GM19239 (cell line): Measurements from ENCODE around the gene NFIB.

Experiments
- DNase-seq: peaks from one replicate; pipeline ENCODE4 v3.0.0; 2011; ENCODE audit warnings: low spot score; ENCODE audit not compliant: insufficient read length
- FAIRE-seq: peaks from 2 replicates; lab custom pipeline; 2011; peaks lifted over from hg19 to GRCh38; lab: Jason Lieb, UNC

NFIB gene

DNA sequence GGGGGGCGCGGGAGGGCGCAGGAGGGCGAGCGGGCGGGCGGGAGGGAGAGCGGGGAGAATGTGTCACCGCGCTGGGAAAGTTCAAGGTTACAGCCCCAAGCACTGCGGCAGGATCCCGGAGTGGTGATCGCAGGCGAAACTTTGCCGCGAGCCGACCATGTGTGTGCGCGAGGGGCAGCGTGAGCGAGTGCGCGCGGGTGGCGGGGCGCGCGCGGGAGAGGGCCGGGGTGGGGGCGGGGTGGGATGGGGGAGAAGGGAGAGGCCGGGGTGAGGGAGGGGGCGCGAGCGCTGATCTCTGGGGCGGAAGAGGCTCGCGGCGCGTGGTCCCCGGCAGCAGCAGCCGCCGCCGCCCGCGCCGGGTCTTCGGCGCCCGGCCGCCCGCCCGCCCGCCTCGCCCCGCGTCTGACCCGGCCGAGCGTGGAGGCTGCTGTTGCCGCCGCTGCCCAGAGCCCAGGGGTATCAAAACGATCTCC, at the start of gene NFIB:
Gene NFIB (minus strand): TSS at position 191 of the 473 bp plus-strand sequence. CDS start 630 bp downstream, outside the sequence.
- FAIRE-seq (no peak), DNase-seq (peak; percentile 28)

DNA sequence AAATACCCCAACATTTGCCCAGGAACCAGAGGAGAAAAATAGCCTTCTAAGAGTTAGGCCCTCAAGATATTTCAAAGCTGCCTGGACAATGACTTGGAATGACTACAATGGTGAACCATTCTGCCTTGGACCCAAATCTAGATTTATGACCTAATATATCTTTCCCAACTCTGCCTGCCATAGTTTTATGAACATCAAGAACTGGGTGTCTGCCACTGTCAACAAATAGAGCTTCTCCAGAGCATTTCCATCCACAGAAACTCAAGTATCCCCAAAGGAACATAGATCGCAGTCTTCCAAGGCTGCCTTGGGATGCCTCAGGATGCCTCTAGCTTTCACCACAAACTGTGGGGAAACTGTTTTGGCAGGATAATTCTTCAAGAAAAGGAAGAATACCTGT, 48.2 kb upstream of the NFIB start:
- no peak for FAIRE-seq

DNA sequence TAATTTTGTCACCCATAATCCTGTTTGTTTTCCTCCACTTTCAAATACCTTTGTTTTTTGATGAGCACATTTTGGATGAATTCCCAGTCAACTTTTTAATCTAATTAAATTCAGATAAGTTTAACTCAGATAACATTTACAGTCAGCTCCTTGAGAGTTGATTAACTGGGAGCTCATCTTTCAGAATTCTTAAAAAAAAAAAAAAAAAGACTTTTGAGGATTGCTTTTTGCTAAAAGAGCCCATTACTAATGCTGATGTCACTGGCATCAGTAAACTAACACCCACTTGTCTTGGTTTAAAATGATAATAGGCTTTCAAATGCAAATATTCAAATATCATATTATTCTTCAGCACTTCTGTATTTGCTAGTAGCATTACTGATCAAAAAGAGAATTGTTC, 47.1 kb upstream of the NFIB start:
- FAIRE-seq, result no peak
- DNase-seq, result no peak

More for the DNA sequence above, 48.2 kb upstream of the NFIB start:
- DNase-seq, result no peak

DNA sequence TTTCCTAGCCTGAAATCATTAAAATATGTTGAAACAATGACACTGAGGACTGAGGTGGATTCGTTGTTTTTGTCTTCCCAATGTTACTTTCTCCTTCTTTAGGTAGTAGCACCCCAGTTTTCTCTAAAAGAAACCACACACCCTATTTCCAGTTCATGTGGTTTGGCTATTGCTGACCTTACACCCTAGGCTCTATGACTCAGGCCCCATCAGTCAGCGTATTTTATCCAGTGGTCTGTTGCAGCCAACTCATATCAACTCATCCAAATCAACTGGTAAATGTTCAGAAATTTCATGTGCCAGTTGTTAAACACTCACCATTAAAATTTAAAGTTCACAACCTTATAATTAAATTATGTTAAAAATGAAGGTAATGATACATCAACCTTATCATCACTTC, 44.6 kb upstream of the NFIB start:
- no peak for FAIRE-seq
- no peak for DNase-seq

DNA sequence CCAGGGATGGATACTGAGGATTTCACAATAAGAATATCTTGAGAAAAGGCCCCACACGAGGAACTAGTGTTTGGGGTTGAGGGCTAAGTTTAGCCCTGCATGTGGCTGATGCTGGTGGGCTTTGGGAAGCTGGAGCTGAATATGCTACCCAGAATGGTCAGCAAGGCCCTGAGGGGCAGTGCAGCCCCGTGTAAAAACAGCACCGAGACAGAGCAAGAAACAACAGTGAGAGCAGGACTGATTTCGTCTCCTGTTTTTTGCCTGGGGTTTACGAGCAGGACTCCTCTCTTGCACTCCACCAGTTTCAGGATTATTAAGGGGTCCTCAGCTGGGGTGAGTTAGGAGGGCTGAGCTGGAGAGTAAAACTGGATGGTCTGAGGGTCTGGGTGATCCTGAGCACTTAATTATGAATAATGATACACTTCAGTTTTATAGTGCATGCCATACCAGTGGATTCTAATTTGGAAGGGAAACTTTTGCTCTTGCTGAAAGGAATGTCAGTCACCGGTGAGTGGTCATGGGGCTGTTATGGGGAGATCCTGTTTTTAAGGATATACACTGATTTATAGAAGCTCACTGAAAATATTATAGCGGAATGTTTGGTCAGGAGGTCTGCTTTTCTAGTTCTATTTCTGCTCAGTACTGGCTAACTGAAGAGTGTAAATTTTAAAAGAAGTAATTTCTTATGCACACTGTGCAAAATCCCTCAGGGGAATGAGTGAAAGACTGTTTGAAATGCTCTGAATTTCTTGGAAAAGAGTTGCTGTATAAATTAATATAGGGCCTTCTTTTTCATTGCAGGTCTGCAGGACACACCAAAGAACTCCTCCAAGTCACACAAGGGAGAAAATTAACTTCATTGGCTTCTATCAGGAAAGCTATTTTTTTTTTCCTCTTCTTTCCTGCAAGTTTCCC, 42.7 kb upstream of the NFIB start:
- DNase-seq, result no peak
- FAIRE-seq, result no peak

DNA sequence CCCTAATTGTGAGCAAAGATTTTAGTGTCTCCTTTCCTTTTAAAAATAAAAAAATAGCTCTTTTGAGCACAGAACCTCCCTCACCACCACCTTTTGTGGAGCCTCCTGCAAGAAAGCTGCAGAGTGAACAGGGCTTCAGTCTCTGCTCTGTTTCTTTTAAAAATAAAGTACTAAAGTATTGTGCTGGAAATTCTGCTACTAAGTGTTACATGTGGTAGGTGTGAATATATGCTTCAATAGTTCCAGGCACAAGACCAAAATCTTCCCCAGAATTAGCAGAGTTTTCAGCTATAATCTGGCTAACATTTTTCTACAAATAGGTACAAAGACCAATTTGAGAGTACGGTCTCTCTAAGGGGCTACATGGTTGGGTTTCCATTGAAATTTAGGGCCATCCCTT, 40.3 kb upstream of the NFIB start:
- FAIRE-seq (no peak), DNase-seq (no peak)

DNA sequence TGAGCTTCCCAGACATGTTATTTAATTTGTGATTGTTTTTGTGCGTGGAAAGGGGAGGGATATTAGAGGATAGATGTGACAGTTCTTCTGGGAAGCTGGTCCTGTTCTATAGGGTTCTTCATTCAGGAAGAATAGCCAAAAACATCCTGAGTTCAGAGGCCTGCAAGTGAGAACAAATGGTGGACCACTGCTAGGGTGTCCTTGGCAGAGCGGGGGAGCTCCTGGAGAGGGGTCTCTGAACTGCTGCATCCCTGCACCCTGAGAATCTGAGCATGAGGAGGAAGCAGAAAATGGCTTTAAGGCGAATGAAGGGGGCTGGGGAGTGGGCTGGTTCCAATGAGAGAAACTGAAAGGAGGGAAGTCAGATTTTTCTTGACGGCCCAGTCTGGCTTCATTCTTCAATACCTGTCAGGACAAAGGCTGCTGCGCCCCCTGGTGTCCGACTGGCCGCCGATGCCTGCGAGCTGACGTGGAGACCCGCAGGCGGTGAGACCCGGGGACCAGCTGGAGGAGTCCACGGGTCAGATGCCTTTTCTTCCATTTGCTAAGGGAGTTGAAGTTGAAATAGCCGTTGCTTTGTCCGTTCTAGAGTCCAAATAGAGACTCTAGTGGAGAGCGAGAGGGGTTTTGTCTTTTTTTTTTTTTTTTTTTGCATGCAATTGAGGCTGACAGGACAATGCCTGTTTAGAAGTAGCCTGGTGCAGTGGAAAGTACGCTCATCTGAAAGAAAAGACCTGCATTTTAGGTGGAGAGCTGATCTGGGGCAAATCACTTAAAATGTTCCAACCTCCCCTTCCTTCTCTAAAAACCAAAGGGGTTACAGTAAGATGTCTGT, 39.5 kb upstream of the NFIB start:
- FAIRE-seq (peak; percentile 90), DNase-seq (peak; percentile 64)

DNA sequence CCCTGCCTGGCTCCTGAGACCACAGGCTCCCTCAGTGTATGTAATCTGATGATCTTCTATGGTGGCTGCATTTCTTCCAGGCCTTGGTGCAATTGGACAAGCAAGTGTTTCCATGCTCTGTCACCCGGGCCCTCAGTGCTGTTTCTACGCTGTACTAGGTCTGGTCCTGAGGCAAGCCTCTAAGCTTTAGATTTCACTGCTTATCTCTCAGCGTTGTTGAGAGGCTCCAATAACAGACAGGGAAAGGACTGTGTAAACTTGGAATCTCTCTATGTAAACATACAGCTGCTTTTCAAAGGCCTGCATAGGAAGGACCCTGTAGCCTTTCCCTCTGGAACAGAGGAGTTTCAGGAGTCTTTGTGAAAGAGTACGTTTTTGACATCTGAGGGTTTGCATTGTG, 38.6 kb upstream of the NFIB start:
- DNase-seq, result no peak
- no peak for FAIRE-seq

DNA sequence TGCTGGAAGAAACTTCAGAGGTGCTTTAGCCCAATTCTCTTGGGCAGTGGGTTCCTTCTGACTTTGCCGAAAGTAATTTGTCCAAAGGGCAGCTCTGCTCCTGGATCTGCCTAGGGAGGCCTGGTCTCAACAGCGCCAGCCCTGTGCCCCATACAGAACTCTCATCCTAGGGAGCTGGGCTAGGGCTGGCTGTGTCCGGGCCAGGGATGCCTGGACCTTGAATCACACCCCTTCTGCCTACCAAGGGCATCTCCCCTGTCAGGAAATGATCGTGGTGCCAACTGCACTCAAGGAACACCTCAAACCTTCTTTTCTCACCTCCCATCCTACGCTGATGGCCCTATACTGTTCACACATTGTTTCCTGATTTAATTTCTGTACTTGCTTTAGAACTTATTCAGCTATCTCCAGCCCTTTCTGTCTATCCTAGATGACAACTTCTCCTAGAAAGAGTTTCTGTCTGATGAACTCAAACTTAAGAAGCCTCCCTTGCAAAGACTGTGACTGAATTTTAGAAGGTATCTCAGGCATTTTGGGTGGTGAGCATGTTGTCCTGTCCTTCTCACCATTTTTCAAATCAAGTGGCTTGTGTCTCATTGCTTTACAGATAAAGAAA, 37.4 kb upstream of the NFIB start:
- DNase-seq (no peak), FAIRE-seq (no peak)

DNA sequence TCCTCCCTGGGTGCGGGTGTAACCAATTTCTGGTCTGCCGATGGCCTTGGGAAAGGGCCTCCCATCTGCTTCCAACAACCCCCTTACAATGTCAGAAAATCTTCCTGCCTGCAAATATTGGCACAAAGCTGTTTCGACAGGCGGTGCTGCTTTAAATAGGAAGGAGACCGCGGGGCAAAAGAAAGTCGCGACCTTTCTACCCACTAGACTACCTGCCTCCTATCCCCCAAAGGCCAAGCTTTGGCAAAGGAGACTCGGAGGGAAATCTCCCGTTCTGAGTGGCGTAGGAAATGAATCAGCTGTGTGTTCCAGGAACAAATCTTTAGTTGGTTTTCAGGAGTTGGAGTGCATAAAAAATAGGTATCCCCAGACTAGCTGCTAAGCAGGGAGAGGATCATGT, 36.8 kb upstream of the NFIB start:
- FAIRE-seq (no peak), DNase-seq (no peak)

DNA sequence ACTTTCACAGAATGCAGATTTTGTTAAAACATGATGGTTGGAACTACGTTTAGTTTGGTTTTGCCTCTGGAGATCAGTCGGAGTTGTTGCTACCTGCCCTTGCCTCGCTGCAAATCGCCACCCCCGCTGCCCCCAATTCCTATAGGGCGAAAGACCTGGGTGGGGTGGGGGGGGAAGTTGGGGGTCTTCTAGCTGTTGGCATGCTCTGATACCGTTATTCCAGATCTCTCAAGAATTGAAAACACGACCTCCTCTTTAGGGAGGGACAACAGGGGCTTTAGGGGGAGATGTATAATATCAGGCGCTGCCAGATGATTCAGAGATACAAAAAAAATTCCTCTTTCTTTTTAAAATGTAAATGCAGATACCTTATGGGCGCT, 36.4 kb upstream of the NFIB start:
- no peak for DNase-seq
- no peak for FAIRE-seq

DNA sequence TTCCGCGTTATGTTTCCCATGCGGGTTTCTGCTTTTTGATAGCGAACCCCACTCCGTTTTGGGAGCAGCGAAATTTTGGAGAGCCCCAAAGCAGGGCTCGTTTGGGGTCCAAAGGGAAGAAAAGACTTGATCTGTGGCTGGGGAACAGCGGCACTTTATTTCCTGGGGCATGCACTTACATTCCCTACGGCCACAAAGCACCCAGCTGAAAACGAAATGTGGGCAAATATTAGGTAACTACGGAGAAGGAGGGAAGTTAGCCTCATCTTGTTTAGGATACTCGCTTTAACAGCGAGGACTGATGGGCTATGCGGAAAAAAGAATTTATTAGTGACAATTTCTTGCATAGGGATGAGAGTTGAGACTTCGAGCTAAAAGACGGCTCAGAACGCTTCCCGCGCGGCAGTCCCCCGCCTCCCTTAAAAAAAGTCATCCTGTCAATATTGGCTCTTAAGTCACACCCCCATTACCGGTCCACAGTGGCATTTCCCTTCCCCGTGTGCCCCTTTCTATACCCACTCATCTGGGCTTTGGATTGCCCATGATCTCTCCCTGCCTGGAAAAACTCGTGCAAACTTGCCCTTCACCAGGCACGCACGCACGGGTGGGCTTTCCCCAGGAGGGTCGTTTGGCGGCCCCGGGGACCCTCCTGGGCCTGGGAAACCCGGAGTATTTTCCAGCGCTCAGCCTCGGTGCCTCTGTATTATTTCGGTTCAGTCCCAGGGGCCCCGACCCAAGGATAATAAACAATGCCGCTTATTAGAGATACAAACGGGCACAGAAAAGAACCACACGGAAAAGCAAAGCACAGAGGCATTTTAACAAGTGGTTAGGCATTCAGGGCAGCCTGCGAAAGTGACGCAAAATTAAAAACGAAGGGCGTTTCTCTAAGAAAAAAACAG, 35.8 kb upstream of the NFIB start:
- DNase-seq, result no peak
- FAIRE-seq, result no peak

DNA sequence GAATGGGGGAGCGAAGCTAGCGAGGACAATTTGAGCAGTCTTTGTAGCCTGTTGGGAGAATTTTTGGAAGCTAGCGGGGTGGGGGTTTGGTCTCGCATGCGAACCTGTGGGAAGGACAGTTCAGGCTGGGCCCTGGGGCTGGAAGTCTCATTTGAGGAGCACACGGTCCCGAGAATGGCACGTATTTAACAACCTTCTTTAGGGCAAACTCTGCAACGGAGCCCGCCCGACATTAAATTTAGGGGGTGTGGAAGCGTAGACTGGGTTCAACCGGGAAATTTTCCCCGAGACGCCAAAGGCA, 35.2 kb upstream of the NFIB start:
- FAIRE-seq, result no peak
- no peak for DNase-seq

DNA sequence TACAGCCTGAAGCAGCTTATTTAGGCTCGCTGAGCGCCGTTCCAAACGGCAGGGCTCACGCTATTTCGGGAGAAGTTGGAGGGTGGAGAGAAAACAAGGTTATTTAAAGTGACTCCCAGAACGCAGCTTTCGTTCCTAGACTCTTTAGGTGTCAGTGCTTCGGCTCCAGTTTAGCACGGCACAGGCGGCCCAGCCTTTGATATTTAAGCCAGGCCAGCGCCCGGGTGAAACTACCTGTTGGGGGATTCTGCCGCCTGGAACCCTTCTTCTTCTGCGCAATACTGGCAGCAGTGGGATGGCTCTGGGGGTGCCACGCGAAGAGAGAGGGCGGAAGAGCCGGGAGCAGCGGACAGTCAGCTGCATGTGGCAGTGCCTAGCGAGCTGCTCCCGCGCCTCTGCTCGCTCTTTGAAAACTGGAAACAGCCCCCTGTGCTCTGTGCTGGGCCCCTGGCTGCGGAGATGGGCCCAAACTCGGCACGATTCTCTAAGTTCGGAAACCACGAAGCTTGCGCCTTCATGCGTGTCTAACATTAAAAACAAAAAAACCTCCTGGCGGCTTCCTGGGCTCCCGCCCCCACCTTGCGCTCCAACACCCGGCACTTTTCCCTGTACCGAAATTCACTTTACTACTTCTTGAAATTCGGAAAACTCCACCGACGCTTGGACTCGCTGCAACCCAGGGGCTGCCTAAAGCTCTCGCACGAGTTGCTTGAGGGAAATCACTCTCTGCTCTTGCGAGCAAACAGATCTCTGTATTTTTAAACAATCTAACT, 34.6 kb upstream of the NFIB start:
- no peak for DNase-seq
- no peak for FAIRE-seq

DNA sequence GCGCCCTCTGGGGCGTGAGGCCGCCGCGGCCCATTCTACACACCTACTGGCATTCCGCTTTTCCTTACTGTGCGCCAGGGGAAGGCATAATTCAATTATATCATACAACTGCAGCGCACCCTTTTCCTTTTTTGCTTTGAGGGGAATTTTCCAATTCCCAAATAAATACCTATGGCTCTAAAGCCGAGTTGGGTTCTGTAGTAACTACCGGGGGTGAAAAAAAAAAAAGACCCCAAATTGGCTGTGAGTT, 34.1 kb upstream of the NFIB start:
- DNase-seq, result no peak
- no peak for FAIRE-seq

DNA sequence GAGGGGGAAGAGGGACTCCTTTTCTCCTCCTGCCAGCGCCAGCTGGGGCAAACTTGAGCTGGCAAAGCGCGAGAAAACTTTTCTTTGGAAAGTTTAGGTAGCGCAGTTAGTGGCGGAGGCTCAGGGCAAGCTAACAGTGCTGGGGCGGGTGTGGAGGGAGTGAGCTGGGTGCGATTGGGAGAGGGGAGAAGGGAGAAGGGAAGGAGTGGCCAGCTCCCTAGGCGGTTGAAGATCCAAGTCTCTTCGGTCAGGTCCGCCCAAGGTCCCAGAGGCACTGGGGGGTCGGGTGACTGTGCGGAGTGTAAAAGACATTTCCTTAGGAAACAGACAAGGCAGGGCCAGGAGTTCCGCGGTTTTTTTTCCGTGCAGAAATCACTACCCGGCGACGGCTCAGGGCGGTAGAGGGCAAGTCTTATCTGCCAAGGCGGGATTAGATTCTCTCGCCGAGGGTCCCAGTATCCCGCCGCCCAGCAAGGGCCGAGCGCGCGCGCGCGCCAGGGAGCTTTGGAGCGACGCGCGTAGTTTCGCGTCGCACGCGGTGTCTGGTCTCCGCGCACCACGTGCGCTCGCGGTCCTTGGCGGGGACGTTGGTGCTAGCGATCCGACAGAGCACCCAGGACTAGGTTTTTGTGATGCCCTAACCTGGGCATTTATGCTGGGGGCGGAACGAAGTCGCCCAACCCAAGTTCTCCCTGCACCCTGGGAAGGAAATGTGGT, 33.6 kb upstream of the NFIB start:
- DNase-seq (no peak), FAIRE-seq (no peak)

DNA sequence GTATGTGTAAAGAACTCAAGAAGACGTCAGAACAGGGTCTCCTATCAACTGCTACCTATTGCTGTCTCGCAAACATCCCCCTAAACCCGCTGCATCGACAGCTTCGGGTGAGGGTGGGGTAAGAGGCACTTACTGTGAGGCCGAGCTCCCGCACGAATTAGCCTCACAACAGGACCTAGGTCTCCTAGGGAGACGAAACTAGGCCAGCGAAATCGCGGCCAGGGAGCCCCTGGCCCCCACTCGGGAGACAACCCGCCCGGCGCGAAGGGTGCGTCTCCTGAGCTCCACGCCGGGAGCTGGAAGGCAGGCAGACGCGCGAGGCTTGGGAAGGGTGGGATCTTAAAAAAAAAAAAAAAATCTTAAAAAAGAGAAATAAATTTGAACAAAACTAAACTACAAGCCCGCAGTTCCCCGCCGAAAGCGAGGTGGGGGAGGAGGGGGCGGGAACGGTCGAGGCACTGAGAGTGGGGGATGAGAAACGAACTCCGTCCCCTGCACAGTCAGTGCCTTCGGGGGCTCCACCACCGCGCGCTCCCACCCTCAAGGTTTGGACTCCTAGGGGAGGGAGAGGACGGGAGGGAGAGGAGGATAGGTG, 33.0 kb upstream of the NFIB start:
- DNase-seq, result no peak

DNA sequence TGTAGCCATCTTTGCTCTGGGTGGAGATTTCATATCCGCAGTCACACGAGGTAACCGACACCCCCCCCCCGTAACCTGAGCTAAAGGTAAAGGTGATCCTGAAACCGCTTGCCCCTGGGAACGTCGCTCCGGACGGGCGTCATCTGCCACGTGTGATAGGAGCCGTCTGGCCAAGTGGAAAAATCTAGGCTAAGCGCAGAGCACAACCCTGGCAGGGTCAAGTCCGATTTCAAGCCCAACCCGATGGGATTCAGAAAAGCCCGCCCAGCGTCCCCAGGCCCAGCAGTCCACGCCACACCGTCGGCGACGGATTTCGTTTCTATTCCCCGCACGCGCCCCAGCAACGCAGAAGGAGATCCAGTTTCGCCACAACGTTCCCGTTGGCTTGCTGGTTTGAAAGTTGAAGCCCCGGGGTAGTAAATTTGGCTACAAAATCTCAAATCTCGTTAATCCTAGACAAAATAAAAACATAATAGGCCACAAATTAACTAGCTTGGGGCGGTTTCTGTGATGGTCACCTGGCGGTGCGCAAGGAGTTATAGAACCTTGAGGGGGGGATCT, 32.4 kb upstream of the NFIB start:
- no peak for FAIRE-seq
- DNase-seq, result no peak

More for the DNA sequence above, 33.0 kb upstream of the NFIB start:
- no peak for FAIRE-seq
